Keratinocyte (primary cell): Measurements from ENCODE around the gene GNA14.

Experiments used
- CTCF ChIP-seq, 3 experiments: IDR thresholded peaks in 1 of 3; conservative IDR thresholded peaks in 1 of 3; optimal IDR thresholded peaks in 1 of 3; 2 replicates in 2 of 3; 3 replicates in 1 of 3; pipeline versions ENCODE3 to v1.5.1; 2011; ENCODE audit warnings: low read length in 3 of 3, mild to moderate bottlenecking in 3 of 3, moderate library complexity in 2 of 3, control low read depth in 1 of 3, inconsistent platforms in 1 of 3; ENCODE audit not compliant: insufficient read depth in 2 of 3; ENCODE audit errors: extremely low read depth in 1 of 3
- EZH2 ChIP-seq: IDR thresholded peaks from one replicate; pipeline ENCODE4 v1.6.1; 2012; ENCODE audit warnings: inconsistent platforms, mild to moderate bottlenecking, low read length, moderate library complexity

GRCh38 chr9:77403239-77403638 lies 244.9 kb downstream of the GNA14 start:
- TF ChIP-seq CTCF (optimal IDR thresholded peaks at IDR 0.05 in 1 of 3, IDR thresholded peaks at IDR 0.05 in 1 of 3, conservative IDR thresholded peaks at IDR 0.05 in 1 of 3; ENCODE audit: extremely low read depth in 1 of 3, insufficient read depth in 2 of 3, low read length in 3 of 3) (no peak), EZH2 (no peak)
